ENCODE measurements around the gene CLEC10A. TPM values are rescaled to one million over a fixed set of nuclear protein-coding genes. Genes with fewer than 3 reads are reported as not detected.

CLEC10A gene
- total and polyA plus RNA-seq, 2 experiments from 2014 or later, result 0.21 to 0.37 TPM

GRCh38 chr17:7067198-7067597, 12.9 kb downstream of the CLEC10A start:
- Histone ChIP-seq H4K20me1 (ENCODE audit: insufficient read depth, poor library complexity, severe bottlenecking) (no peaks in the 10 kb centered on the region), H3K4me3 (no peak overlapping the region), H2AFZ (no peak overlapping the region), H3K79me2 (no peaks in the 10 kb centered on the region), H3K27me3 (no peaks in the 10 kb centered on the region), H3K4me2 (no peak overlapping the region), H3K9me3 (ENCODE audit: low read depth) (no peaks in the 10 kb centered on the region), H3K9me2 (replicated peaks; ENCODE audit: insufficient read depth) (no peaks in the 10 kb centered on the region), H3K27ac (no peak overlapping the region), H3K36me3 (replicated peaks; ENCODE audit: insufficient read depth, low read depth) (no peaks in the 10 kb centered on the region), H3K4me1 (ENCODE audit: insufficient read depth) (no peaks in the 10 kb centered on the region)
- 87% methylated on average over 1 of the region's 1 CpG for WGBS (ENCODE audit: low lambda C conversion rate, missing lambda C conversion rate)
- TF ChIP-seq EZH2phosphoT487 (IDR thresholded peaks at IDR 0.05; ENCODE audit: low read depth, severe bottlenecking, unreplicated experiment) (no peak), EZH2 (IDR thresholded peaks at IDR 0.05; ENCODE audit: borderline replicate concordance) (no peak), CTCF (IDR thresholded peaks at IDR 0.05; ENCODE audit: poor library complexity) (no peak)
- no peak for DNase-seq (ENCODE audit: low spot score)

DNA sequence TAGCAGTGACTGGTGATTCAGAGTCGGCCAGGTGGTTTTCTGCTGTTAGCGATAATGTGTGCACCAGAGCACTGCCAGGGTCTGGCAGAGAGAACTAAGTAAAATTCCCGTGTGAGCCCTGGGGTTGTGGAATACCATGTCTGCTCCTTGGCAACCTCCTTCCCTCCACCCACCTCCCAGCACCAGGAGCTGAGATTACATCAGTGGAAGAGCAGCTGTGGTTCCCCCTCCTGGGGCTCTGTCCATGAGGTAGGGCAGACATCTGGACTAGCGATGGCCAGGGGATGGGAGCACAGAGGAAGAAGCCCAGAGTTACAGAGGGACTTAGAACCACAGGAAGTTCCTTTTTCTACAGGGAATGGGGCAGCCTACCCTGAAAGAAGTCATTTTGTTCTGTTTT, 15.8 kb downstream of the CLEC10A start:
- Histone ChIP-seq H4K20me1 (ENCODE audit: insufficient read depth, poor library complexity, severe bottlenecking) (no peaks in the 10 kb centered on the region), H3K27ac (no peak overlapping the region), H3K79me2 (no peaks in the 10 kb centered on the region), H3K4me1 (ENCODE audit: insufficient read depth) (no peaks in the 10 kb centered on the region), H3K36me3 (replicated peaks; ENCODE audit: insufficient read depth, low read depth) (no peaks in the 10 kb centered on the region), H3K27me3 (no peaks in the 10 kb centered on the region), H3K9me2 (replicated peaks; ENCODE audit: insufficient read depth) (no peaks in the 10 kb centered on the region), H3K4me2 (no peak overlapping the region), H2AFZ (no peak overlapping the region), H3K4me3 (no peak overlapping the region), H3K9me3 (ENCODE audit: low read depth) (no peaks in the 10 kb centered on the region)
- TF ChIP-seq CTCF (IDR thresholded peaks at IDR 0.05; ENCODE audit: poor library complexity) (no peak), EZH2 (IDR thresholded peaks at IDR 0.05; ENCODE audit: borderline replicate concordance) (no peak), EZH2phosphoT487 (IDR thresholded peaks at IDR 0.05; ENCODE audit: low read depth, severe bottlenecking, unreplicated experiment) (no peak)
- DNase-seq (ENCODE audit: low spot score), result no peak
- WGBS (ENCODE audit: low lambda C conversion rate, missing lambda C conversion rate), result 72% methylated on average over 4 of the region's 4 CpGs

DNA sequence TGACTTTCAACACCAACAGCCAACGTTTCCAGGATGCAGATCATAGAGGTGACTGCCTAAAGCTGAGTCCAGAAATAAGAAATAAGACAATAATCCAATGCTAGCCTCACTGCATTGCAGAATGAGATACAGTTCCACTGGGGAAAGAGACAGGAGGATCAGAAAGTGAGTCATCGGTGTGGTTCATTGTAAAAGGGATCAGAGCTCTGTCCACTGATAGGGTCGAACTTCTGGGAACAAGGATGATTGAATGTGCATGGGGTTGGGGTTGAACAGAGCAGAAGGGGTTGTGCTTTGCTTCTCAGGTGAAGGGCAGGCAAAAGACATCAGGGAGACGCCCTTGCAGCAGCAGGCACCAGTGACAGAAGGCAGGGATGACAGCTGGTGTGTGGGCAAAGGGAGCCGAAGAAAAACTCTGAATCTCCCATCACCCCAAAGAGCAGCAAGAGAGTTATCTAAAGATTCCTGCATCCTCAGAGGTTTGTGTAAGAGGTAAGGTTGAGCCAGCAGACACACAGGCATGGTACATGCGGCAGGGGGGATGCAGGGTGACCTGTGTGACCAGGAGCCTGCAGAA, 16.4 kb downstream of the CLEC10A start:
- no peak overlapping the region for H2AFZ ChIP-seq
- H3K9me2 ChIP-seq (replicated peaks; ENCODE audit: insufficient read depth), result no peaks in the 10 kb centered on the region
- H3K27ac ChIP-seq, result no peak overlapping the region
- H3K36me3 ChIP-seq (replicated peaks; ENCODE audit: insufficient read depth, low read depth), result no peaks in the 10 kb centered on the region
- no peaks in the 10 kb centered on the region for H3K9me3 ChIP-seq (ENCODE audit: low read depth)
- TF ChIP-seq EZH2 (IDR thresholded peaks at IDR 0.05; ENCODE audit: borderline replicate concordance) (no peak), EZH2phosphoT487 (IDR thresholded peaks at IDR 0.05; ENCODE audit: low read depth, severe bottlenecking, unreplicated experiment) (no peak), CTCF (IDR thresholded peaks at IDR 0.05; ENCODE audit: poor library complexity) (no peak)
- 65% methylated on average over 6 of the region's 6 CpGs for WGBS (ENCODE audit: low lambda C conversion rate, missing lambda C conversion rate)
- H3K79me2 ChIP-seq, result no peaks in the 10 kb centered on the region
- no peak overlapping the region for H3K4me3 ChIP-seq
- no peaks in the 10 kb centered on the region for H4K20me1 ChIP-seq (ENCODE audit: insufficient read depth, poor library complexity, severe bottlenecking)
- H3K4me1 ChIP-seq (ENCODE audit: insufficient read depth), result no peaks in the 10 kb centered on the region
- H3K4me2 ChIP-seq, result no peak overlapping the region
- no peak for DNase-seq (ENCODE audit: low spot score)
- H3K27me3 ChIP-seq, result no peaks in the 10 kb centered on the region

Data from hepatocyte (in vitro differentiated cells).